GM21447 (cell line): ENCODE data around the gene TCERG1L.
"Not testable (repeated sequence)": the region's sequence is repeated elsewhere in the genome, so short reads cannot be mapped to it uniquely, and the experiment has no call there.

Experiments
- ATAC-seq: cut with Tn5 transposase; IDR thresholded peaks from one replicate; pipeline ENCODE4 v1.9.1; 2021; ENCODE audit not compliant: unreplicated experiment

TCERG1L gene

DNA sequence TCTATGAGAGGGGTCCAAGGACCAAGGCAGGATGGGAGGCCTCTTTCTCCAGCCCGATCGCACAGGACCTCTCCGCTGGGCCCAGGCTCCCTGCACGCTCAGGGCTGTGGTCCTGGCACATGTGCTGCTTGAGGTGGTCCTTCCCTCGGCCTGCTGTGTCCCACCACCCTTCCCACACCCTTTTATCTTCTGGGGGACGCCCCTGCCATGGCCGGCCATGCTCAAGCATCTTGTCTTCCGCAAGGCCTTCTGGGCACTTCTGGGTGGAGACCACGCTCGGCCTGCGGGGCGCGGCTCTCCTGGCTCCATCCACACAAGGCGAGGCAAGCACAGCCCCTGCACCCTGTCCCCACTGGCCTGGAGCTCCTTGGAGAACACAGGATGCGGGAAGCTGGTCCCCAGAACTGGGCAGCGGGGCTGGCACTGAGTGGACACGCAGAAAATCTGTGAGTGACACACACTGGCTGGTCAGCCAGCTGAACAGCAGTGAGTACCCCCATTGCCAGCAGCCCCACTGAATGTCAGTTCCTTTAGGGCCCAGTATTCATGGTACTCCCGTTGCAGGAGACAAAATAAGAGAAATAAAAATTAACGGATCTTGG is 115.9 kb downstream of the TCERG1L start:
- ATAC-seq = no peak

DNA sequence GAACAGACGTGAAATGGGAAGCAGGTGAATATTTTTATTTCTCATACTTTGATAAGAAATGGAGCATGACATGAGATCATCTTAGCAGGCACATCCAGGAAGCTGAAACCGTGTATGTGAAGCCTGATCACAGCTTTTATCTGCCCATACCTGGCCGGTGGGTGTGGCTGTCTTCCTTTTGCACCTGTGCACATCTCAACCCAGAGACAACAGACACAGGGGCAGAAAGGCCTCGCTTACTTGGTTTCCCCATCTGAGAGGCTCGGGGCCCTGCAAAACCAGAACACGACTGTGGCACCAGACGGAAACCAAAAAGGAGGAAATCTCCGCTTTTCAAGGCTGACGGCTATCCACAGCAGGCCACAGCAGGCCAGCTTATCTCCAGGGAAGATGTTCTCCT is 116.4 kb downstream of the TCERG1L start:
- ATAC-seq = no peak

DNA sequence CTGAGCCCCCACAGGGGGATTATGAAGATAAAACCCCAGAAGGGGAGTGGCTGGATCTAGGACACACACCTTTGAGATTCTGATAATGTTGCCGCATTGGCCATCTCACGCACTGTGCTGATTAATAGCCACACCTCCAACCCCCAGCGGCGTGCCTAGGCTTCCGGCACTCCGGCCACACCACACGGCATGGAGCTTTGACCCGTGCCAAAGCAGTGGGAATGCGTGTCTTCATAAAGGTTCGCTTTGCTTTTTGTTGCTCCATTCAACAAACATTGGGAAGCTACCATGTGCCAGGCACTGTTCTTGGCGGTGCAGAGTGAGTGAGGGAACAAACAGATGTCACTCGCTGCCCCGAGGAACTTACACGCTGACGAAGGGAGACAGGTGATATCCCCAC is 117.6 kb downstream of the TCERG1L start:
- ATAC-seq = no peak

DNA sequence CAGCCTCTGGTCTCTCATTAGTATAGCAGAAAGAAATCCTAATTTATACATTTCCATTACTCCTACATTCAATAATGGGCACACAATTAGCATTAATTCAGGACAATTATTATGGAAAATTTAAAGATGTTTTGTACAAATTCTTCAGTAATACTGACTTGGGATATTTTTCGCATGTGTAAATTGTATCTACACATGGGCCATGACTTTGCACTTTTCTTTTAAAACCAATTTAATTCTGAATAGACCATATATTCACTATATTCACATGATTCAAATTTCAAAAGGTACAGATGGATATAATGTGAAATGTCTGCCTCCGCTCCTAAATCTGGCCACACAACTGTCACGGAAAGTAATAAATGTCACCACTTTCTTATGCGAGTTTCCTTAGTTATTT is 123.0 kb downstream of the TCERG1L start:
- no peak for ATAC-seq

DNA sequence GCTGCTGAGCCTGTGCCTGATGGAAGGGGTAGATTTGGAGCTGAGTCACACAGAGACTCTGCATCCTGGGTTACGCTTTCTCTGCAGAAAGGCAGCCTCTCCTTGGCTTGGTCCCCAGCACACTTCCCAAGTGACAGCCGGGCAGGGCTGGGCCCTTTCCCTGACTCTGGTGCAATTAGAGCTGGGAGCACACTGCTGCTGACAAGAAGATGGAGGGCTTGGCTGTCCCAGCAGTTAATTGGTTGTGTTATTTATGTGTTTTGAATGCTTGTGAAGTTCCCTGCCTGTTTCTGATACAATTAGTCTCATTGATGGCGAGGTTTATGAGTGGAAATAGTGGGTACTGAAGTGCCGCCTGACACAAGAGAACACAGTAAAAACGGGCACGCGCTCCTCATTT is 123.6 kb downstream of the TCERG1L start:
- ATAC-seq = no peak

DNA sequence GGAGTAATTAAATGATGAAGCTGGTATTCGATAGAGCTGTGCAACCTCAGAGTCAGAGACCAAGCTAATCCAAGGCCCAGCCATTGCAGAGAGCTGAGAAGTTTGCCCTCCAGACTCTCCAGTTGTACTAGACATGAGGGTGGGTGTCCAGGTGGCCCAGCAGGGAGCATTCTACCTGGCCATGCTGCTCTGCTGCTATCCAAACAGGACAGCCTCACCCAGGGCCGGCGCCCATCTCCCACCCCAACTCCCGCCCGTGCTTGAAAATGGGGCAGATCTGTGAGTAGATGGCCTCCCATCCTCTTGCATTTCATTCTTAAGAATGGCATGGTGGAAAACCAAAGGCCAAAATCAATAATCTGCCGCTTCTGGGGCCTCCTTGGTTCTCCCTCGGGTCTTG is 124.2 kb downstream of the TCERG1L start:
- ATAC-seq = no peak

DNA sequence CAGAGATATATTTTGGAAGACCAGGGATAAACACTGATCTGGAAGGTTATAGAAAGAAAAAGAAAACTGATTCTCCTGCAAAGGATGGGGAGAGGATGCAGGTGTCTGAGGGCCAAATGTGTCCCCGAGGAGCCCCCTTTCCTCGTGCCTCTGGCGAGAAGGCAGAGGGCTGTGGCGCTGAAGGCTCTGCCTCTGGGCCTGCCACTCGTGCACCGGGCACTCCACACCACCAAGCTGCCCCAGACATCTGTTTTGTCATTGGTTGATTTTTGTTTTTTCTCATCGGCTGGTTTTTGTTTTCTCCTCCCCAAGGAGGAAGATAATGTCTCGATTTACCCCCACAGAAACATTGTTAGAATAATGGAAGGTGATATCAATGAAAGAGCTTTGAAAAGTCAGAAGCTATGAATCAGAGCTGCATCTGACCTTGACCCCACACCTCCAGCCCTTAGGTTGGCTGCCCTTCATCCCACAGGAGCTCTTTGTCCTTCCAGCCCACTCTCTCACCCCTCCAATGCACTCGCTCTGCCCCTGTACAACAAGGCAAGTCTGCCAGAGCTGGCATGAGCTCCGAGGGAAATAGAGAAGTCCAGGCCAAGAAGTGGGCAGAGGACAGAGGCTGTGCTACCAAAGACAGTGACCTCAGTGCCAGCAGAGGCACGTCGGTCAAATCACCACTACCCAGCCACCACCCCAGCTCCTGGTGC is 124.8 kb downstream of the TCERG1L start:
- ATAC-seq = no peak

DNA sequence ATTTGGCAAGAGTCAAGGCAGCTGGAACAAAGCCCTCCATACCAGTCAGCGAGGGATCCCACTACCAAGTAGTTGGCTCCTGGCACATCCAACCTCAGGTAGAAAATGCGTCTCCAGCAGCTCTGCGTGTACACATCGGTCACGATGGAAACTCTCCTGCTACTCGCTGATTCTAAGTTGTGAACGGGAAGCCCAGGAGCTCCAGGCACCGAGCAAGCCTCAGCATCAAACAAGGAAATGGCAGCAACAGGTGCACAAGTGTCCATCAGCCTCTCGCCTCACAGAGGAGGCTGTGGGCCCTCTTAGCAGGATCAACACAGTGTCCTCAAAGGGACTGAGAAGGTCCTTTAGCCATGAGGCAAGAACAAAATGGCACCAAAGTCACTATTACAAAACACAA is 127.0 kb downstream of the TCERG1L start:
- no peak for ATAC-seq

DNA sequence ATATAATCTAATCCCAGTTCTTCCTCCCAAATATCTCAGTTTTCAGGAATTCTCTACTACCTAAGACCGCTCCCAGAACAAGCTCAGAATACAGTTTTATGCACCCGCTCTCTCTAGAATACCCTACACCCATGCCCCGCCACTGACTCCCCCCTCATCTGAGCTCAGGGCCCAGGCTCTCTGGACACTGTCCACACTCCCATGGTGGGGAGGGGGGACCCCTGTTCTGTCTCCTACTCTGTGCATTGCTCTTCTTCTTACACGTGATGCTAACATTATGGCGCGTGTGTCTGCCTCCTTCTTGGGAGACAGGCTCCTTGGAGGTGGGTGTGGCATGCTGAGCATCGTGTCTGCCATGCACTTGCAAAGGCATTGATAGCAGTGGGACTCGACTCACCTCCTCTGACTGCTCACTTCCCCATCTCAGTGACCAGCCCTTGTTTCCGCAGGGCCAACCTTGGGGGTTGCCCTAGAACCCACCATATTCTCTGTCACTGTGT is 127.9 kb downstream of the TCERG1L start:
- no peak for ATAC-seq

DNA sequence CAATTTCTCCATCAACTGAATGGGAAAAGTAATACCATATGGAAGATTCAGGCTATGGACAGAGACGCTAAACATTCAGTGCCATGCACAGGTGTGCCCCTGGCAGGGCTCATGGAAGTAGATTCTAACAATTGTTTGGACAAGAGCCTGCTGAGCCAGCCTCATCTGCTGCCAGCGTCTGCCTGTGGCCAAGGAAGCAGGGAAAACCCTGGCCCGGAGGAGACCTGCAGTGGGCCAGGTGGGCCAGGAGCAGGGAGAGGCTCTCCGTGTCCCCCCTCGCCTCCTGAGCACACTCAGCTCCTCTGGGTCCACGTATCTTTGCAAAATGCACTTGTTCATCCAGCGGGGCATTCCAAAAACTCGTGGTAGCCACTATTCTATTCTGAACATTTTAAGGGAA is 130.1 kb downstream of the TCERG1L start:
- ATAC-seq = no peak

DNA sequence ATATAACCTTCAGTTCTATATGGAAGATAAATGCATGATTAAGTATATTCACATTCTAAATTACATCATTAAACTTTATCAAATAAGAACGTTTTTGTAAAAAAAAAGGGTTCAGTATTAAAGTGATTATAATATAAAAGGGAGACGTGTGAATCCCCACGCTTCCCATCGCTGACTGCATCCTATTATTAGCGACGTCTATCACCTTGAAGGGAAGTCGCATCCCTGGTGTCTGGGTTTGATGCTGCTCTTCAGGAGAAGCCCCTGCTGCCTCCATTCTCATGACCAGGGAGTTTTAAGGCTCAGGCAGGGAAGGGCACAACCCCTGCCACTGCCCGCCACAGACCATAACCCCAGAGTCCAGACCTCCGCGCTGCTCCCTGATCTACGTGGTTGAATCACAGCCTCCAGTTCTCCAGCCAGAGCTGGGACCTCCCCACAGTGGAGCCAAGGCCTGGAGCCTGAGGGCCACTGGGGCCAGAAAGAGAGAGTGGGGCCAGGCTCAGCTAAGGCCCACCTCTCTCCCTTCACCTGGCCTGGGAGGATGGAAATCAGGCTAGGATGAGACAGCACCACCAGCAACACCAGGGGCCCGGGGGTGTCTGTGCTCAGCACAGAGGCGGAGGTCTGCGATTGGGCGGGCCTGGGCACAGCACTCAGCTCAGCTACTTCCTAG is 130.6 kb downstream of the TCERG1L start:
- no peak for ATAC-seq

DNA sequence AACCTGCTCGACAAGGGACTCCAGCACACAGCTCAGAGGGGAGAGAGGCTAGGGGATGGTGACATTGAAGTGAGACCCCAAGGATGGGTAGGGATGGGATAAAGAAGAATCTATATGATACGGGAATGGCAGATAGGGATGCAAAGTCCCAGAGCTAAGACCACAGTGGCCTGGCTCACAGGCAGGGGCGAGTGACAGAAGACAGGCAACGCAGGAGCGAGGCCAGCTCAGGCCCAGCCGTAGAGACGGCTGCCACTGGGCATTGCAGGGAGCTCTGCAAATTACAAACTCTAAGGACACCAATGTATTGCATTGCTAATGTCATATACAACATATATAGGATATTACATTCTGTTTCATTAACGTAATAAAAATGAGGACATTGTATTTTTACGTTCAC is 131.4 kb downstream of the TCERG1L start:
- ATAC-seq = no peak

DNA sequence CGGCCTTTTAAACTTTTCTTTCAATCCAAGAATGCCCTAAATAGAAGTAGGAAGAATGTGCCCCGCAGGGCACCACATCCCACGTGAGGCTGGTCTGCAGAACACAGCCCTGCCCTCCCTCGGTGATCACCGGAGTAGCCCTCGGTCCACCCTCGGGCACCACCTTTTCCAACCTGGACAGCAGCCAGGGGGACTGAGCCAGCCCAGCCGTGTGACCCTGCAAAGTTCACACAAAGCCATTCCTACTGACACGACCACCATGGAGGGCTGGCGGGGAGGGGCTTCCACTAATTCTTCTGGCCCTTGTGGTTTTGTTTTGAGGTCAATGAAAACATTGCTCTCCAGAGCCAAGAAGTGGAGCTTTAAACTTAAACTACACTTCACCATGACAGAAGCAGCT is 132.2 kb downstream of the TCERG1L start:
- no peak for ATAC-seq

DNA sequence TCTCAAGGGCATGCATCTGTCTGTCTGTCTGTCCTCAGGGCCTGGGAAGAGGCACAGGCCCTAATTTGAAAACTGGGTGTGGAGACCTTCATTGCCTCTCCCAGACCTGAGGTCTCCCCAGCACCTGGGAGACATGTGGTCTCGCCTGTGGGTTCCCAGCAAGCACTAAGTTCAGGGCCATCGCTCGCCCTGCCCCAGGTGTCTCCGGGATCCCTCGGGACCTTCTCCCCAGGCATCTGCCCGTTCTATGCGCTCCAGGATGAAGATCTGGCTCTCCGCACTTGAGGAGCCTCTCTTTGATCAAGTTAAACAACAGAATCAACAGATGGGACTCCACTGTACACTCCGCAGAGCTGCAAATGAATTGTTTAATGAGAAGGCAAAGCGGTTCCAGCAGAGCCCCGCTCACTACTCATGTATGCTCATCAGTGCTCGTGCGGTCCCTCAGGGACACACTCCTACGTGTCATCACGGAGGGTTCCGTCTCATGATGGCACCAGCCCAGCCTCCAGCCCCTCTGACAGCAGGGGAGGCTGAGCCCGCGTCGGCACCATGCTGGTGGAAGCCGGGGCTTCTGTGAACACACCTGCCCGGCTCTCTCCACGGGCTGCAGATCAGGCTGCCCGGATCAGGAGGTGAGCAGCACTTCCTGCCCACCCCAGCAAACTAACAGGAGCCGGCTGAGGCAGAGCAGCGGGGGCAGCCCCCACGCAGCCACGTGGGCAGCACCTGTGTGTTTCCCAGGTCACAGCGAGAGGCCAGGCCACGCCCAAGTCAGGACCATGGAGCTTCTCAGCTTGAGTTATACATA is 132.8 kb downstream of the TCERG1L start:
- no peak for ATAC-seq

DNA sequence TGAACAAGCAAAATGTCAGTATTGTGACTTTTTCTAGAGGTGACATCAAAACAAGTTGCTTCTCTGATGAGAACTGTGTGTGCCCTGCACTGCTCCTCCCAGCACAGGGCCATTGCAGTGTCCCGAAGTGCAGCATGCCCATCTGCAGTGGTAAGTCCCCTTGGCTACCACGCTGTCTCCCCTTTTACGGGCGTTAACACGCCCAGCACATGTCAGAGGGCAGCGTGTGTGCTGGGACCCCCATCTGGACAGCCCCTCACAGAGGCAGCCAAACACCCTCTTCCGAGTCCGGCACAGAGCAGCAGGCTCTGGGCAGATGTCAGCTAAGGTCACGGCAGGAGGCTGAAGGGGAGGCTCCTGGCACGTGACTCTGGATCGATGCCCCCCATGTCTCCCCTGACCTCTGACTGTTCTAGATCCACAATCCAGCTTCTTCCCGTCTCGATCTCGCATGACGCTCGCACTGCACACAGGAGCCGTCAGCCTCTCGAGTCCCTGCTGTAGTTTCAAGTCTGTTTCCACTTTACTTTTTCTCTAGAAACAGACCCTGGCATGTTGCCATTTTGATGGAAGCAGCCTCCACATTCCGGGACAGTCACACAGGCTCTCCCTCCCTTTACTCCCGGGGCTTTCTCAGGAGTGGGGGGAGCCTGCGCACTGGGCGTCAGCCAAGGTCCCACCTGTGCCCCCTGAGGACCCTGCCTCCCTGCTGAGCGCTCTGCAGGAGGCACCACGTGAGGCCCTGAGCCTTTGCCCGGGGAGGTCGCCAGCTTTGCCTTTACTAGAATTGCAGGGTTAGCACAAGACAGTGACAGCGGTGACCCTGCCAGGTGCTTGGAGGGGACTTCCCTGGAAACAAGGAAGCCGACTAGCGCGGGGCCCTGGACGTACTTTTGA is 133.8 kb downstream of the TCERG1L start:
- ATAC-seq = no peak

DNA sequence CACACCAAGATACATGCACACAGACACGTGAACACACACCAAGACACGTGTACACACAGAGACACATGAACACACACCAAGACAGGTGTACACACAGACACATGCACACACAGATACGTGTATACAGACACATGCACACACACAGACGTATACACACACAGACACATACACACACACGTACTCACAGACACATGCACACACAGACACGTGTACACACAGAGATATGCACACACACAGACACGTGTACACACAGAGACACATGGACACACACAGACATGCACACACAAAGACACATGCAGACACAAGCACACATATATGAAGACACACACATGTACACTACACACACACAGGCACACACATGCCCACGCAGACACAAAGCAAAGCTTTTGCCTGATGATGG is 134.6 kb downstream of the TCERG1L start:
- ATAC-seq = no peak

DNA sequence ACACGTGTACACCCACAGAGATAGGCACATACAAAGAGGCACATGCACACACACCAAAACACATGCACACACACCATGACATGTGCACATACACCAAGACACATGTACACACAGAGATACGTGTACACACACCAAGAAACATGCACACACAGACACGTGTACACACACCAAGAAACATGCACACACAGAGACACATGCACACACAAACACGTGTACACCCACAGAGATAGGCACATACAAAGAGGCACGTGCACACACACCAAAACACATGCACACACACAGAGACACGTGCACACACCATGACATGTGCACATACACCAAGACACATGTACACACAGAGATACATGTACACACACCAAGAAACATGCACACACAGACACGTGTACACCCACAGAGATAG is 135.2 kb downstream of the TCERG1L start:
- ATAC-seq = not testable (repeated sequence)

DNA sequence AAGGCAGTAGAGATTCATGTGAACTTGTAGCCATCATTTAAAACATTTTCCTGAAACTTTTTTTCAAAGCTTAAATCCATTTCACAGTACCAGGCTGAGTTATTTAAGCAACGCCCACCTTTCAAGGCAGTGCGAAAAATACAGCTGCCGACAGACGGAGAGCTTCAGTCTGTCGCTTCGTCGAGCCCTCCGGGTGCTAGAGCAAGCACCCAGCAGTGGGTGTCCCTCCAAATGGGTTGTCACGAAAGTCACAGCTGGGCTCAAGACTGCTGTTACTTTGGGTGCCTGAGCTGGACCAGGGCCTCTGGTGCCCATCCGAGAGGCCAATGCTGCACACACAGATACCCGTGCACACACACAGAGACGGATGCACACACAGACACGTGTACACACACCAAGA is 135.6 kb downstream of the TCERG1L start:
- no peak for ATAC-seq

DNA sequence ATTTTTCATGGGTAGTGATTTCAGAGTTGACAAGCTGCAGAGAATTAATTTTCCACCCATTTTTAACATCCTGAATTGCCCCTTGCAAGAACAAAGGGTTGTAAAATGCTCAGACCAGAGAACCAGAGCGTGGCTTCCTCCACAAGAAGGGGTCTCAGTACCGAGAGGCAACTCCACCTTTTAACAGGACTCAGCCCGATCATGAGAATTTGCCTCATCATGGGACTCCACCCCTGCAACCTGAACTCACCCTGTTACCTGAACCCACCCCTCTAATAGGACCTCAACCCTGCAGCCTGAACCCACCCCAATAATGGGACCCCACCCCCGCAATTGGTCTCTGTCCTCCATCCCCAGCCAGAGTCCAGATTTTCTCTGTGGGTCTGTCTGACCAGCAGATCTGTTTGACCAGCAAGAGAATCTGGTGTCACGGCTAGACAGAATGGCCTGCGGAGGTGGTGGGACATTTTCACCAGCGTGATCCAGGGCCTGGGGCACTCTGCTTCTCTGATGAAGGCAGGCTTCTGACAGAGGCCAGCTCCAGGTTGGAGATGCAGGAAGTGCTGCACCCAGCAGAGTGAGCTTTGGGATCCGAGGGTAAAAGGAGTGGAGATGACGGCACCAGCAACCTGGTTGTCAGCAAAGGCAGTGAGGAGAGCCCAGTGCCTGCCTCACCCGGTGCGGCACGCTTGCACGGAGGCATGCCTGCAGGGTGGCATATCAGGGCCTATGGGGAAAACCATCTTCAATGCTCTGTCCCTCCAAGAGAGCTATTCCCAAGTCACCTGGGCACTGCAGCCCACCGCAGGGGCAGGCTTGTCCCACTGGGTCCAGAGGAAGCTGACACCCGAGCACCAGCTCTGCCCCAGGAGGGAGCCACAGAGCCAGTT is 136.6 kb downstream of the TCERG1L start:
- no peak for ATAC-seq

DNA sequence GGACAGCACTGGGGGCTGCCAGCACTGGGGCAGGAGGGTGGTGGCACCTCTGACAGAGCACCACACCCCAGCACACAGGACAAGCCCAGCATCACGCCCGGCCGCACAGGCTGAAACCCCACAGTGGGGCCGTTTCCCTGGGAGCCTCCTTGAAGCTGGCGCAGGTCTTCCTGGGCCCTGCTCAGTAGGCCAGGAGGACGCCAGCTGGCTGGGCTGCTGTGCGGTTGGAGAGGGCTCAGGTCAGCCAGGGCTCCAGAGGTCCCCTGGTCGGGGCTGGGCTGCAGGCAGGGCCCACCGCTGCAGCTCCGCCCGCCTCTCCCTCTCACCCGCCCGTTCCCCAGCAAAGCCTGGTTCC is 137.3 kb downstream of the TCERG1L start:
- ATAC-seq = no peak
